ENCODE data around the gene AFG1L. TPM values are rescaled to one million over a fixed set of nuclear protein-coding genes. Genes with fewer than 3 reads are reported as not detected.
A peak's percentile ranks its signal among the peaks of the same experiment; 100 is the strongest.

The AFG1L gene
- total RNA-seq, 1 experiment from 2014 or later = 8.2 TPM

GRCh38 chr6:108574457-108575141, 279.7 kb downstream of the AFG1L start:
- Mint-ChIP-seq H3K36me3 (ENCODE audit: insufficient read depth, unreplicated experiment) (peaks cover 95% of the 10 kb centered on the region), H3K4me1 (ENCODE audit: insufficient read depth, unreplicated experiment) (peaks cover 47% of the 10 kb centered on the region), H3K27me3 (ENCODE audit: insufficient read depth, unreplicated experiment) (no peaks in the 10 kb centered on the region), H3K4me3 (ENCODE audit: unreplicated experiment) (no peak overlapping the region), H3K27ac (ENCODE audit: low read depth, unreplicated experiment) (peak overlapping the region; percentile 29), H3K9me3 (ENCODE audit: unreplicated experiment) (no peaks in the 10 kb centered on the region)
- DNase-seq (ENCODE audit: unreplicated experiment) = peak; percentile 21
- ChIA-PET POLR2A (interaction anchor here (1.0 to 6.8 kb wide), 6 partner anchors 9 to 76 kb away, joined by 5 to 47 read pairs (median 15); partner anchors contain the start of gene FOXO3), CTCF (no interaction called here)
- intact Hi-C loops (cut with micrococcal nuclease) = no loop called here
- no TSS peak for BruUV-seq (replicated peaks)
- TF ChIP-seq CTCF (IDR thresholded peaks at IDR 0.05; ENCODE audit: unreplicated experiment) = no peak

Other genes starting within 250 kb of the AFG1L start
- 35.5 and 71.8 TPM in 2 replicates for gene OSTM1, start 220.3 kb upstream of the AFG1L start, total RNA-seq (2022)
- not detected in 2 replicates for gene NR2E1, start 129.0 kb upstream of the AFG1L start, total RNA-seq (2022)
- gene SNX3, start 34.0 kb upstream of the AFG1L start, total RNA-seq (2022) = 114 and 138 TPM in 2 replicates

All from MCF 10A (cell line).